ENCODE data around the gene NCOA7. TPM values are rescaled to one million over a fixed set of nuclear protein-coding genes. Genes with fewer than 3 reads are reported as not detected.
A peak's percentile ranks its signal among the peaks of the same experiment; 100 is the strongest.

Gene NCOA7
- 10 to 100 TPM; 11.4 to 71.8 (median 23.0) TPM for total RNA-seq
- long read RNA-seq, partial matches to known transcripts: 2 of 2 reads
- long read RNA-seq, other reads (novel, unspliced or antisense): 0 of 2 reads

DNA sequence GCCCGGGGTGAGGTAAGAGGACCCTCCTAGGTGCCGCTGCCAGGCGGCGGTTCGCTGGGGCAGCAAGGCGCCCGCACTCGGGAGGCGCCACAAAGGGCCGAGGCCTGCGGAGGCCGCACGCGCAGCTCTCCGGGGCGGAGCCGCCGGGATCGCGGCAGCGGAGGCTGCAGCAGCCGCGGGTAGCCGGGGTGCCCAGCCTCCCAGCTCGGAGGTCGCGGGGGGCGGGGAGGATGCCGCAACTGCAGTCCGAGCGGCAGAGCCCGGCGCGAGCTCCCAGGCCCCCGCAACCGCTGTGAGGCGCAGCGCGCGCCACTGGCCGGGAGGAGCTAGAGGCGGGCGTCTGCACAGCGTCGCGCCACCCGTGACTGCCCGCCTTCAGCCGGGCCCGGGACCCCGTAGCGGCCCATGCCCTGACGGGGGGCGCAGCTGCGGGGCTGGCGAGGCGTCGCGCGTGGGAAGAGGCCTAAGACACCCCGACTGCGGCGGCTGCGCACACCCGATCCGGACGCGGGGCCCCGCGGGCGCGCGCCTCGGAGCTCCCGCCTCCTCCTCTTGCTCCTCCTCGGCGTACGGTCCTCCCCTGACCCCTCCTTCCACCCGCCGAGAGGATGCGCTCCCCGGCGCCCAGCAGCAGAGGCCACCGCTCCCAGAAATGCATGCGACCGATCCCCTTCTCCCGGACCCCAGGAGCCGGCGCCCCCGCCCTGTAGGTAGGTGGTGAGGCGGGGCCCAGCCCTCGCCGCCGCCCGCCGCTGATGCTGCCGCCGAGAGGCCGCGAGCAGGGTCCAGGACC, at the start of gene NCOA7:
NCOA7 (plus strand) TSS at position 603 of the 793 bp plus-strand sequence. CDS start 24,395 bp downstream, outside the sequence.
- peak within 1 kb of the TSS; percentile 84 to 92 (median 89) for H3K4me3 ChIP-seq
- ATAC-seq (peak; percentile 82 to 94 (median 90)), DNase-seq (peak; percentile 87 to 89 (median 89))
- H3K27ac ChIP-seq: peak within 1 kb of the TSS; percentile 89 to 97 (median 94)
- peaks cover 0 to 18% (median 5%) of the 10 kb centered on the region in 4 donors for H3K4me1 ChIP-seq
- no peaks in the 10 kb centered on the region for H3K9me3 ChIP-seq
- no peaks in the 10 kb centered on the region for H3K36me3 ChIP-seq
- peak; percentile 86 for TF ChIP-seq POLR2A (IDR thresholded peaks at IDR 0.05)
- no peak for TF ChIP-seq CTCF (IDR thresholded peaks at IDR 0.05)
- WGBS (ENCODE audit: insufficient coverage, low coverage, low lambda C conversion rate, missing lambda C conversion rate): 0% methylated on average over 6 of the region's 100 CpGs
- no peaks in the 10 kb centered on the region for H3K27me3 ChIP-seq
- intact Hi-C loops (cut with DNase I): no loop called here

DNA sequence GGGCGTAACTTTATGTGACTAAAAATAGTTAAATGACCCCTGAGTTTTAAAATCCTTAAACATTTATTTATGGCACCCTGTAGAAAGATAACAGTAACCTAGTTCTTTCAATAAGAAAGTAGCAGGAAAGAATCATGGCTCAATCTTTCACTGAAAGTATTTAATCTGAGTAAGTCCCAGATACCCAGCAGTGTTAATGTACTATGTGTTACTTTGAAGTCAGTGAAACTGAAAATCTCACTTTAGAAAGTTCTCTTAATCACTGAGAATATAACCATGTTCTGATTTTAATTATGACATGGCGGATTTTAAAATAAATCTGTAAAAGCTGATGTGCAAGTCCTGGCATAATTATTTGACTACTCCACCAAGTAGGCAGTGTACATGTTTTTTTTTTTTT, 49.4 kb upstream of the NCOA7 start:
- ATAC-seq: no peak
- Histone ChIP-seq H3K9me3 (no peaks in the 10 kb centered on the region), H3K4me3 (no peak overlapping the region), H3K27me3 (no peaks in the 10 kb centered on the region), H3K4me1 (peaks cover 0 to 18% (median 3%) of the 10 kb centered on the region in 4 donors), H3K27ac (no peak overlapping the region), H3K36me3 (no peaks in the 10 kb centered on the region)
- no peak for TF ChIP-seq CTCF (IDR thresholded peaks at IDR 0.05)
- TF ChIP-seq POLR2A (IDR thresholded peaks at IDR 0.05): no peak
- intact Hi-C loops (cut with DNase I): no loop called here
- DNase-seq: no peak
- 91% methylated on average over 2 of the region's 2 CpGs for WGBS (ENCODE audit: insufficient coverage, low coverage, low lambda C conversion rate, missing lambda C conversion rate)

DNA sequence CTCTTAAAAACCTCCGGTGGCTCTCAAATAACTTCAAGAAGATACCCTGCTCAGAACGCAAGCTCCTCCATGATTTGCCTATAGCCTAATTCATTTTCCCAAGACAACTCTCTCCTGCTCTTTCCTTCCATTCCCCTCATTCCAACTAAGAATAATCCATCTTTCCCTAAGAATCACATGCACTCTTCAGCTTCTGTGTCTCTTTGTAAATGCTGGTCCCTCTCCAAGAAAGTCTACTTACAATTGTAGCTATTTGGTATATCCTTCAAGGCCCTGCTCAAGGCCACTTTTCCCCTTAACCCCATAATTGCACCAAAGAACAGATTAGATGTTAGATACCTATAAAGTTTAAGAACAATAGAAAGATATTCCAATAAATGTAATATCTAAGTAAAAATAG, 48.7 kb upstream of the NCOA7 start:
- TF ChIP-seq CTCF (IDR thresholded peaks at IDR 0.05): no peak
- WGBS (ENCODE audit: insufficient coverage, low coverage, low lambda C conversion rate, missing lambda C conversion rate): 100% methylated on average over 2 of the region's 2 CpGs
- no peaks in the 10 kb centered on the region for H3K9me3 ChIP-seq
- DNase-seq (no peak), ATAC-seq (no peak)
- H3K4me3 ChIP-seq: no peak overlapping the region
- H3K4me1 ChIP-seq: peaks cover 0 to 18% (median 3%) of the 10 kb centered on the region in 4 donors
- H3K36me3 ChIP-seq: no peaks in the 10 kb centered on the region
- no peaks in the 10 kb centered on the region for H3K27me3 ChIP-seq
- intact Hi-C loops (cut with DNase I): no loop called here
- H3K27ac ChIP-seq: no peak overlapping the region

- peak in 3 of 4 donors; percentile 28 to 56 (median 49) for ATAC-seq
- Histone ChIP-seq H3K4me1 (peaks cover 0 to 18% (median 3%) of the 10 kb centered on the region in 4 donors), H3K4me3 (no peak overlapping the region), H3K36me3 (no peaks in the 10 kb centered on the region), H3K27me3 (no peaks in the 10 kb centered on the region), H3K9me3 (no peaks in the 10 kb centered on the region), H3K27ac (no peak overlapping the region)
- intact Hi-C loops (cut with DNase I): no loop called here
- WGBS (ENCODE audit: insufficient coverage, low coverage, low lambda C conversion rate, missing lambda C conversion rate): 29% methylated on average over 5 of the region's 5 CpGs
- TF ChIP-seq CTCF (IDR thresholded peaks at IDR 0.05) (no peak), POLR2A (IDR thresholded peaks at IDR 0.05) (no peak)
- DNase-seq: no peak
Measured at GRCh38 chr6:125742464-125743120, 48.2 kb upstream of the NCOA7 start.

Measured in right lobe of liver (tissue), 6 donors.